Spinal cord (tissue), 4 donors: ENCODE data around the gene KLK8. TPM values are rescaled to one million over a fixed set of nuclear protein-coding genes. Genes with fewer than 3 reads are reported as not detected.

Experiments used
- polyA plus RNA-seq, 2 donors: library from polyadenylated mRNA; unstranded; fragments of 120-200 nt; gene quantifications; one replicate each; pipeline ENCODE4 v1.2.1, GENCODE V29; 2013; ENCODE audit not compliant: insufficient read length in 2 of 2
- total RNA-seq, 2 donors: library from RNA; depleted of rRNA in 1 of 2; stranded (reverse); fragments of 120-200 nt in 1 of 2; fragments of >200 nt in 1 of 2; gene quantifications; one replicate each; pipeline versions ENCODE4 v1.2.3 to v1.2.4, GENCODE V29; 2013 to 2014

The KLK8 gene
- total and polyA plus RNA-seq, 4 donors: 0.71 to 1.4 TPM; not detected in 2

Other genes with a start within 250 kb of the KLK8 start
- gene GPR32, start 231.1 kb downstream of the KLK8 start, total RNA-seq: not detected
- gene GPR32, start 231.1 kb downstream of the KLK8 start, polyA plus RNA-seq: under 1 TPM in 1 of 2 donors, not detected in 1; 0.12 TPM
- gene ACP4, start 211.2 kb downstream of the KLK8 start, total RNA-seq: not detected
- under 1 TPM in 1 of 2 donors, not detected in 1; 0.44 TPM for gene ACP4, start 211.2 kb downstream of the KLK8 start, polyA plus RNA-seq
- gene KLK1, start 177.8 kb downstream of the KLK8 start, total RNA-seq: 1 to 10 TPM in 1 of 2 donors, under 1 TPM in 1; 0.50 to 1.3 TPM
- gene KLK1, start 177.8 kb downstream of the KLK8 start, polyA plus RNA-seq: 1 to 10 TPM in 1 of 2 donors, not detected in 1; 2.0 TPM
- gene KLK15, start 168.0 kb downstream of the KLK8 start, total RNA-seq: not detected
- gene KLK15, start 168.0 kb downstream of the KLK8 start, polyA plus RNA-seq: not detected
- not detected for gene KLK3, start 146.7 kb downstream of the KLK8 start, total RNA-seq
- not detected for gene KLK3, start 146.7 kb downstream of the KLK8 start, polyA plus RNA-seq
- under 1 TPM; 0.06 to 0.10 TPM for gene KLK2, start 128.2 kb downstream of the KLK8 start, total RNA-seq
- gene KLK2, start 128.2 kb downstream of the KLK8 start, polyA plus RNA-seq: under 1 TPM in 1 of 2 donors, not detected in 1; 0.38 TPM
- gene KLK4, start 90.2 kb downstream of the KLK8 start, total RNA-seq: under 1 TPM in 1 of 2 donors, not detected in 1; 0.59 TPM
- 1 to 10 TPM; 1.6 to 1.9 TPM for gene KLK4, start 90.2 kb downstream of the KLK8 start, polyA plus RNA-seq
- gene KLK5, start 48.6 kb downstream of the KLK8 start, total RNA-seq: under 1 TPM; 0.44 to 0.79 TPM
- gene KLK5, start 48.6 kb downstream of the KLK8 start, polyA plus RNA-seq: 1 to 10 TPM in 1 of 2 donors, under 1 TPM in 1; 0.93 to 2.5 TPM
- 1 to 10 TPM; 5.7 to 9.6 TPM for gene KLK6, start 32.0 kb downstream of the KLK8 start, total RNA-seq
- gene KLK6, start 32.0 kb downstream of the KLK8 start, polyA plus RNA-seq: 10 to 100 TPM; 15.4 to 16.5 TPM
- gene KLK7, start 17.7 kb downstream of the KLK8 start, total RNA-seq: under 1 TPM; 0.50 to 0.72 TPM
- gene KLK7, start 17.7 kb downstream of the KLK8 start, polyA plus RNA-seq: under 1 TPM; 0.16 to 0.38 TPM
- gene KLK10, start 18.1 kb upstream of the KLK8 start, total RNA-seq: 1 to 10 TPM in 1 of 2 donors, under 1 TPM in 1; 0.72 to 1.6 TPM
- 1 to 10 TPM; 7.3 TPM for gene KLK10, start 18.1 kb upstream of the KLK8 start, polyA plus RNA-seq
- gene KLK11, start 25.0 kb upstream of the KLK8 start, total RNA-seq: not detected
- not detected for gene KLK11, start 25.0 kb upstream of the KLK8 start, polyA plus RNA-seq
- not detected for gene KLK12, start 33.4 kb upstream of the KLK8 start, total RNA-seq
- gene KLK12, start 33.4 kb upstream of the KLK8 start, polyA plus RNA-seq: not detected
- under 1 TPM in 1 of 2 donors, not detected in 1; 0.50 TPM for gene KLK13, start 63.5 kb upstream of the KLK8 start, total RNA-seq
- gene KLK13, start 63.5 kb upstream of the KLK8 start, polyA plus RNA-seq: 1 to 10 TPM in 1 of 2 donors, under 1 TPM in 1; 0.65 to 1.2 TPM
- under 1 TPM in 1 of 2 donors, not detected in 1; 0.11 TPM for gene KLK14, start 81.3 kb upstream of the KLK8 start, total RNA-seq
- gene KLK14, start 81.3 kb upstream of the KLK8 start, polyA plus RNA-seq: 1 to 10 TPM; 1.4 to 1.9 TPM
- 1 to 10 TPM; 1.8 to 5.3 TPM for gene CTU1, start 106.8 kb upstream of the KLK8 start, total RNA-seq
- 1 to 10 TPM; 4.8 to 6.4 TPM for gene CTU1, start 106.8 kb upstream of the KLK8 start, polyA plus RNA-seq
- 1 to 10 TPM; 1.2 to 2.0 TPM for gene SIGLEC9, start 123.3 kb upstream of the KLK8 start, total RNA-seq
- gene SIGLEC9, start 123.3 kb upstream of the KLK8 start, polyA plus RNA-seq: 1 to 10 TPM; 1.4 to 2.2 TPM
- gene SIGLEC7, start 140.7 kb upstream of the KLK8 start, total RNA-seq: 1 to 10 TPM in 1 of 2 donors, under 1 TPM in 1; 0.94 to 2.0 TPM
- gene SIGLEC7, start 140.7 kb upstream of the KLK8 start, polyA plus RNA-seq: 1 to 10 TPM in 1 of 2 donors, under 1 TPM in 1; 0.60 to 1.5 TPM
- 1 to 10 TPM; 3.0 to 3.9 TPM for gene CD33, start 223.5 kb upstream of the KLK8 start, total RNA-seq
- gene CD33, start 223.5 kb upstream of the KLK8 start, polyA plus RNA-seq: 1 to 10 TPM; 2.9 TPM
- not detected for gene SIGLECL1, start 249.5 kb upstream of the KLK8 start, total RNA-seq
- gene SIGLECL1, start 249.5 kb upstream of the KLK8 start, polyA plus RNA-seq: not detected